Measurements from ENCODE around the gene MED19.
"Not testable (repeated sequence)": the region's sequence is repeated elsewhere in the genome, so short reads cannot be mapped to it uniquely, and the experiment has no call there.

The MED19 gene

DNA sequence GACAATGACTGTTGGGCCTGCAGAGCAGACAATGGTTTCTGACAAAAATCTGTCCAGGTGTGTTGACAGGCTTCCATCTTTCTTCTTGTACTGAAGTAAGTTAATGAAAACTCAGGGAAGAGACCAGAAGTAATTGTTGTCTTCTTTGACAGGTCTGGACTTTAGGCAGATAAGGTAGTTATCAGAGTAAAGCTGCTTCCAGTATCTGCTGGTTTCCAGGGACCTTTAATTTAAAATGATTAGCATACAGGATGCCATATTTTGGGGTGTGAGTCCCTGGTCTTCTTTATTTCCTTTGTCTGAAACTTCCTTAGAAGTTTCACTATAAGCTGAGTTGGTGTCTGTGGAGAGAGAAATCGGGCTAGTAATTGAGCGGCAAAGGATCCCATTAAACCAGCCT, 1.8 kb upstream of the MED19 start:
- Histone ChIP-seq H3K36me3 (ENCODE audit: insufficient read depth, low read length) (peaks cover 35% of the 10 kb centered on the region), H3K9me3 (ENCODE audit: insufficient read depth, low read length, severe bottlenecking) (no peaks in the 10 kb centered on the region), H3K27ac (ENCODE audit: low read length) (peak overlapping the region; percentile 85; the same call in 1 of the 2 replicates), H2AFZ (ENCODE audit: low read depth, low read length) (no peak overlapping the region), H3K79me2 (ENCODE audit: insufficient read depth, low read length) (peaks cover 75% of the 10 kb centered on the region), H3K27me3 (ENCODE audit: insufficient read depth, low read length, poor library complexity) (no peaks in the 10 kb centered on the region), H3K4me1 (ENCODE audit: insufficient read depth, low read length) (peaks cover 40% of the 10 kb centered on the region), H4K20me1 (ENCODE audit: insufficient read depth, low read length) (peaks cover 10% of the 10 kb centered on the region; the same call in 1 of the 2 replicates), H3K4me3 (ENCODE audit: low read depth in 1 of 2, low read length in 2 of 2) (peak overlapping the region; percentile 49 to 82; a peak in 3 of 4 replicates), H3K4me2 (ENCODE audit: insufficient read depth, low read length) (peak overlapping the region; percentile 86), H3K9ac (ENCODE audit: low read depth, low read length) (peak overlapping the region; percentile 68)
- no peak for ATAC-seq (ENCODE audit: insufficient read depth, low read depth)
- DNase-seq, result no peak
- TF ChIP-seq, protein P1, sequence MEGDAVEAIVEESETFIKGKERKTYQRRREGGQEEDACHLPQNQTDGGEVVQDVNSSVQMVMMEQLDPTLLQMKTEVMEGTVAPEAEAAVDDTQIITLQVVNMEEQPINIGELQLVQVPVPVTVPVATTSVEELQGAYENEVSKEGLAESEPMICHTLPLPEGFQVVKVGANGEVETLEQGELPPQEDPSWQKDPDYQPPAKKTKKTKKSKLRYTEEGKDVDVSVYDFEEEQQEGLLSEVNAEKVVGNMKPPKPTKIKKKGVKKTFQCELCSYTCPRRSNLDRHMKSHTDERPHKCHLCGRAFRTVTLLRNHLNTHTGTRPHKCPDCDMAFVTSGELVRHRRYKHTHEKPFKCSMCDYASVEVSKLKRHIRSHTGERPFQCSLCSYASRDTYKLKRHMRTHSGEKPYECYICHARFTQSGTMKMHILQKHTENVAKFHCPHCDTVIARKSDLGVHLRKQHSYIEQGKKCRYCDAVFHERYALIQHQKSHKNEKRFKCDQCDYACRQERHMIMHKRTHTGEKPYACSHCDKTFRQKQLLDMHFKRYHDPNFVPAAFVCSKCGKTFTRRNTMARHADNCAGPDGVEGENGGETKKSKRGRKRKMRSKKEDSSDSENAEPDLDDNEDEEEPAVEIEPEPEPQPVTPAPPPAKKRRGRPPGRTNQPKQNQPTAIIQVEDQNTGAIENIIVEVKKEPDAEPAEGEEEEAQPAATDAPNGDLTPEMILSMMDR (IDR thresholded peaks at IDR 0.05; ENCODE audit: borderline replicate concordance, extremely low read depth, low read length, poor library complexity, severe bottlenecking), result no peak
- no peak for TF ChIP-seq EZH2 (IDR thresholded peaks at IDR 0.05; ENCODE audit: borderline replicate concordance, low read depth, low read length, severe bottlenecking)

- Histone ChIP-seq H3K9me3 (ENCODE audit: insufficient read depth, low read length, severe bottlenecking) (no peaks in the 10 kb centered on the region), H2AFZ (ENCODE audit: low read depth, low read length) (peak within 1 kb of the TSS; percentile 82), H4K20me1 (ENCODE audit: insufficient read depth, low read length) (peaks cover 7% of the 10 kb centered on the region; the same call in 1 of the 2 replicates), H3K4me3 (ENCODE audit: low read depth in 1 of 2, low read length in 2 of 2) (peak within 1 kb of the TSS; percentile 82 to 87), H3K36me3 (ENCODE audit: insufficient read depth, low read length) (peaks cover 36% of the 10 kb centered on the region), H3K79me2 (ENCODE audit: insufficient read depth, low read length) (peaks cover 76% of the 10 kb centered on the region), H3K4me1 (ENCODE audit: insufficient read depth, low read length) (peaks cover 40% of the 10 kb centered on the region), H3K27me3 (ENCODE audit: insufficient read depth, low read length, poor library complexity) (no peaks in the 10 kb centered on the region), H3K27ac (ENCODE audit: low read length) (peak within 1 kb of the TSS; percentile 85), H3K4me2 (ENCODE audit: insufficient read depth, low read length) (peak within 1 kb of the TSS; percentile 86), H3K9ac (ENCODE audit: low read depth, low read length) (peak within 1 kb of the TSS; percentile 68)
- DNase-seq (peak; percentile 95), ATAC-seq (ENCODE audit: insufficient read depth, low read depth) (peak; percentile 94)
- TF ChIP-seq, protein P1 (IDR thresholded peaks at IDR 0.05; ENCODE audit: borderline replicate concordance, extremely low read depth, low read length, poor library complexity, severe bottlenecking), result peak; percentile 16
- no peak for TF ChIP-seq EZH2 (IDR thresholded peaks at IDR 0.05; ENCODE audit: borderline replicate concordance, low read depth, low read length, severe bottlenecking)
Observed at GRCh38 chr11:57712256-57713150, 488 bp upstream of the MED19 start, which contains the start of gene TMX2. Gene TMX2 (plus strand): TSS chr11:57712593. CDS start chr11:57712619, 26 bp downstream.

- Histone ChIP-seq H3K9ac (ENCODE audit: low read depth, low read length) (no peak overlapping the region), H3K79me2 (ENCODE audit: insufficient read depth, low read length) (peaks cover 79% of the 10 kb centered on the region), H3K4me1 (ENCODE audit: insufficient read depth, low read length) (peaks cover 39% of the 10 kb centered on the region), H3K27me3 (ENCODE audit: insufficient read depth, low read length, poor library complexity) (no peaks in the 10 kb centered on the region), H4K20me1 (ENCODE audit: insufficient read depth, low read length) (peaks cover 8% of the 10 kb centered on the region; the same call in 1 of the 2 replicates), H3K27ac (ENCODE audit: low read length) (no peak overlapping the region), H3K4me3 (ENCODE audit: low read depth in 1 of 2, low read length in 2 of 2) (no peak overlapping the region), H2AFZ (ENCODE audit: low read depth, low read length) (no peak overlapping the region), H3K9me3 (ENCODE audit: insufficient read depth, low read length, severe bottlenecking) (no peaks in the 10 kb centered on the region), H3K36me3 (ENCODE audit: insufficient read depth, low read length) (peaks cover 45% of the 10 kb centered on the region), H3K4me2 (ENCODE audit: insufficient read depth, low read length) (peak overlapping the region; percentile 75; the same call in 1 of the 2 replicates)
- no peak for DNase-seq
- TF ChIP-seq, protein P1 (IDR thresholded peaks at IDR 0.05; ENCODE audit: borderline replicate concordance, extremely low read depth, low read length, poor library complexity, severe bottlenecking), result no peak
- TF ChIP-seq EZH2 (IDR thresholded peaks at IDR 0.05; ENCODE audit: borderline replicate concordance, low read depth, low read length, severe bottlenecking), result no peak
- ATAC-seq (ENCODE audit: insufficient read depth, low read depth), result no peak
Observed at GRCh38 chr11:57709802-57710367, 2.1 kb downstream of the MED19 start.

GRCh38 chr11:57705432-57705831, 6.6 kb downstream of the MED19 start:
- not testable (repeated sequence) for H3K9me3 ChIP-seq (ENCODE audit: insufficient read depth, low read length, severe bottlenecking); H3K4me1 ChIP-seq (ENCODE audit: insufficient read depth, low read length); H3K27ac ChIP-seq (ENCODE audit: low read length); H3K9ac ChIP-seq (ENCODE audit: low read depth, low read length); H4K20me1 ChIP-seq (ENCODE audit: insufficient read depth, low read length); H3K4me3 ChIP-seq (ENCODE audit: low read depth in 1 of 2, low read length in 2 of 2); DNase-seq; H2AFZ ChIP-seq (ENCODE audit: low read depth, low read length); H3K27me3 ChIP-seq (ENCODE audit: insufficient read depth, low read length, poor library complexity); ATAC-seq (ENCODE audit: insufficient read depth, low read depth); H3K4me2 ChIP-seq (ENCODE audit: insufficient read depth, low read length)
- Histone ChIP-seq H3K36me3 (ENCODE audit: insufficient read depth, low read length) (peaks cover 63% of the 10 kb centered on the region), H3K79me2 (ENCODE audit: insufficient read depth, low read length) (peaks cover 40% of the 10 kb centered on the region)
